Measurements from ENCODE around the gene GMDS. TPM values are rescaled to one million over a fixed set of nuclear protein-coding genes. Genes with fewer than 3 reads are reported as not detected.
A peak's percentile ranks its signal among the peaks of the same experiment; 100 is the strongest.

The GMDS gene
- total RNA-seq, 5 donors from 2014 or later (not counting 1 experiment from before 2014, with no cell fraction given) = 12.9 to 21.5 (median 14.6) TPM

DNA sequence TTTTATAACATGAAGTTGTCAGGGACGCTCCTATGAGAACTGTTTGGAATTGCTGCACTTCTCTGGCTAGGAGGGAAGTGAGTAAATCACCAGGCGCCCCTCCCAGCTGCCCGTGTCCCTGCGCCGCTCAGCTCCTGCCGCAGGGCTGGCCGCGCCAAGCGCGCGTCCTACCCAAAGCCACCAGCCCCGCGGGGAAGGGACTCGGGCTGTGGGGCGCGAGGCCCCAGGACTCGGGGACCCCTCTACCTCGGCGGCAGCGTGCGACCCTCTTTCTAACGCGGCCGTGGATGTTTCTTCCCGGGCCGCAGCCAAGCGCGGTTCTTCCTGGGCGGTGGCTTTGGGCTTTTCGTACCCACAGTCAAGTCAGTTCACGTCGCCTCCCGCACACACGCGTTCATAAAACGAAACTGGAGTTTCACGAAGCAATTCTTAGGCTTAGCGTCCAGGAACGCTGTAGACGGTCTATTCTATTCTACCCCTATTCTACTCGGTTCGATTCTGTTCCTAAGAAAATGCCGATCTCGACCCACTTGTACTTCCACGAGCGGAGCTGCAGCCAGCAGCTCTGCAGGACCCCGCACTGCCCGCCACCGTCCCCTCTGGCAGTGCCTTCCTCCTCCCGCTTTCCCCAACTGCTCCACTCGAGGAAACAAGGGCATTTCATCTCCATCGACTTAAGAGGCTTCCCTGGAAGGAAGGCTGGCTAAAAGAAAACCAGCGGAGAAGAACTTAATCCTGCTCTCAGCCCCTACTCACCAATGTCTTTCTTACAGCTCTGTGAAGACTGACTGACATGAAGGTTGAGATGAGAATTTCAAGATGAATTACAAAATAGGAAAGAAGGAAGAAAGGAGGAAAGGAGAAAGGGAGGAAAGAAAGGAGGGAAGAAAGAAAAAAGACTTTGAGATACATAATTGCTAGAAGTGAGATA, 620.3 kb downstream of the GMDS start:
- H3K27me3 Mint-ChIP-seq = peaks cover 64 to 70% of the 10 kb centered on the region in 2 donors
- no peaks in the 10 kb centered on the region for H3K36me3 ChIP-seq (ENCODE audit: control insufficient read depth in 2 of 2, extremely low read depth in 1 of 2, insufficient read depth in 1 of 2, low read length in 1 of 2)
- 4% methylated on average over 50 of the region's 53 CpGs for WGBS (ENCODE audit: insufficient coverage)
- DNase-seq = peak in 1 of 35 experiments; percentile 22
- POLR2A ChIA-PET = no interaction called here
- peaks cover 17 to 20% (median 17%) of the 10 kb centered on the region in 3 donors for H3K4me1 Mint-ChIP-seq
- ATAC-seq (replicated peaks in 1 of 4) = peak in 2 of 4 experiments; percentile 26 to 30
- H3K9me3 ChIP-seq = no peaks in the 10 kb centered on the region
- no peaks in the 10 kb centered on the region for H3K9me3 Mint-ChIP-seq
- H3K27me3 ChIP-seq (replicated peaks in 1 of 2; ENCODE audit: control insufficient read depth in 2 of 2, extremely low read depth in 1 of 2, insufficient read depth in 2 of 2, low read length in 1 of 2) = peaks cover 14 to 55% of the 10 kb centered on the region in 2 experiments
- CTCF ChIA-PET = interaction anchor here in 1 of 2 donors (0.6 kb wide), 1 partner anchor 1006 kb away, joined by 8 read pairs; no protein-coding TSS in a partner anchor
- H3K4me3 ChIP-seq (ENCODE audit: control insufficient read depth in 1 of 2, extremely low read depth in 1 of 2, low read length in 1 of 2) = peak overlapping the region; percentile 26 to 83
- peaks cover 26% of the 10 kb centered on the region for H3K36me3 Mint-ChIP-seq
- peaks cover 10 to 22% of the 10 kb centered on the region in 2 experiments for H3K4me1 ChIP-seq (ENCODE audit: control insufficient read depth in 1 of 2, extremely low read depth in 1 of 2, insufficient read depth in 2 of 2, low read length in 2 of 2)
- no peak overlapping the region for H3K27ac ChIP-seq (ENCODE audit: low read length)
- H3K27ac Mint-ChIP-seq = peak overlapping the region in 1 of 2 donors; percentile 24
- H3K4me3 Mint-ChIP-seq = peak overlapping the region; percentile 69 to 83 (median 75)

DNA sequence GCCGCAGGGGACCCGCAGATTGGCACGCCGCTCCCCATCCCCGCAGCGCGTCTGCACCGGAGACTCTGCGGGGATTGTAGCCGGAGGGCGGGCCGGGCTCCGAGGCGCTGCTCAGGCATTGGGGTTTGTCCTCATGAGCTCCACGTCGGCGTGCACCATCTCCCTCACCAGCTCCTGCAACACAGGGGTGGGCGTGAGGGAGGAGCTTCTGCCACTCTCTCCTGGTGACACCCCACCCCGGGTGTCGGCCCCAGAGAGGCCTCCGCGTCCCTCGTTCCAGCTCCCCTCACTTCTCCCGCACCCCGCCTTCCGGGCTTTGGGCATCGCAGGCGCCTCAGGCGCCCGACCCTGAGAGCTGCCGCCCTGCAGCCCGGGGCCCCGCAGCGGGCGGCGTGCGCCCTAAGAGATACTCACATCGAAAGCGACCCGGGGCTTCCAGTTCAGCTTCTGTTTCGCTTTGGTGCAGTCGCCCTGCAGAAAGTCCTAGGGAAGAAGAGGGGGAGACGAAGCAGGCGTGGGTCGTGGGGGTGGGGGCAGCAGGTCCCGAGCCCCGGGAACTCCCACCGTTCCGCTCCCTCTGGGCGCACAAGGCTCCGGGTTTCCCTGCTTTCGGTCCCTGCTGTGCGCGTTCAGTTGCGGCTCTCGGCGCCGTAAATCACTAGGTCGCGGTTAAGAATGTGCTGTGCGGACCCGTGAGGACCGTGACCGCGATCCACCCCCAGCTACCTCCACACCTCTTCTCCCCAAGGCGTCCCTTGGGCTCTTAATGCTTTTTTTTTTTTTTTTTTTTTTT, 621.2 kb downstream of the GMDS start:
- peaks cover 17 to 20% (median 17%) of the 10 kb centered on the region in 3 donors for H3K4me1 Mint-ChIP-seq
- H3K9me3 Mint-ChIP-seq = no peaks in the 10 kb centered on the region
- H3K27me3 Mint-ChIP-seq = peaks cover 63 to 72% of the 10 kb centered on the region in 2 donors
- ChIA-PET CTCF (interaction anchor here in 1 of 2 donors (0.6 kb wide), 1 partner anchor 1006 kb away, joined by 8 read pairs; no protein-coding TSS in a partner anchor), POLR2A (no interaction called here)
- peaks cover 14 to 56% of the 10 kb centered on the region in 2 experiments for H3K27me3 ChIP-seq (replicated peaks in 1 of 2; ENCODE audit: control insufficient read depth in 2 of 2, extremely low read depth in 1 of 2, insufficient read depth in 2 of 2, low read length in 1 of 2)
- no peaks in the 10 kb centered on the region for H3K36me3 ChIP-seq (ENCODE audit: control insufficient read depth in 2 of 2, extremely low read depth in 1 of 2, insufficient read depth in 1 of 2, low read length in 1 of 2)
- H3K36me3 Mint-ChIP-seq = peaks cover 25% of the 10 kb centered on the region
- DNase-seq (no peak), ATAC-seq (replicated peaks in 1 of 4) (no peak)
- H3K4me3 Mint-ChIP-seq = peak overlapping the region in 1 of 3 donors; percentile 83
- H3K27ac Mint-ChIP-seq = no peak overlapping the region
- peak overlapping the region in 1 of 2 donors; percentile 83 for H3K4me3 ChIP-seq (ENCODE audit: control insufficient read depth in 1 of 2, extremely low read depth in 1 of 2, low read length in 1 of 2)
- H3K9me3 ChIP-seq = no peaks in the 10 kb centered on the region
- WGBS (ENCODE audit: insufficient coverage) = 50% methylated on average over 41 of the region's 66 CpGs
- H3K27ac ChIP-seq (ENCODE audit: low read length) = no peak overlapping the region
- H3K4me1 ChIP-seq (ENCODE audit: control insufficient read depth in 1 of 2, extremely low read depth in 1 of 2, insufficient read depth in 2 of 2, low read length in 2 of 2) = peaks cover 10 to 28% of the 10 kb centered on the region in 2 experiments

DNA sequence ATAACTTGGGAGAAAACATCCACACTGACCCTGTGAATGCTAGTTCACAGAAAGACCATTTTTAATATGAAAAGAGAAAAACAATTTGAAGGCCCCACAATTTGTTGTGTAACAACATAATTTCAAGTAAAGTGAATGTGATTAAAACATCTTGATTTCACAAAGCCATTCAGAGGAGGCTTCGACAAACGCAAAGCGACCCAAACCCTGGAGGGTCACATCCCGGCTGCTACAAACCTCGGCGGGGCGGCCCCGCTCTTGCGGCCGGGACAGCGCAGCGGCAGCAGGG, 621.7 kb downstream of the GMDS start:
- H3K4me3 ChIP-seq (ENCODE audit: control insufficient read depth in 1 of 2, extremely low read depth in 1 of 2, low read length in 1 of 2) = no peak overlapping the region
- ChIA-PET POLR2A (no interaction called here), CTCF (no interaction called here)
- ATAC-seq (replicated peaks in 1 of 4) (no peak), DNase-seq (no peak)
- WGBS (ENCODE audit: insufficient coverage) = 97% methylated on average over 12 of the region's 12 CpGs
- H3K27me3 ChIP-seq (replicated peaks in 1 of 2; ENCODE audit: control insufficient read depth in 2 of 2, extremely low read depth in 1 of 2, insufficient read depth in 2 of 2, low read length in 1 of 2) = peaks cover 14 to 60% of the 10 kb centered on the region in 2 experiments
- H3K9me3 ChIP-seq = no peaks in the 10 kb centered on the region
- Mint-ChIP-seq H3K4me1 (peaks cover 17 to 20% (median 17%) of the 10 kb centered on the region in 3 donors), H3K27ac (no peak overlapping the region), H3K36me3 (peaks cover 22% of the 10 kb centered on the region), H3K9me3 (no peaks in the 10 kb centered on the region), H3K4me3 (peak overlapping the region in 1 of 3 donors; percentile 47), H3K27me3 (peaks cover 58 to 70% of the 10 kb centered on the region in 2 donors)
- peaks cover 10 to 28% of the 10 kb centered on the region in 2 experiments for H3K4me1 ChIP-seq (ENCODE audit: control insufficient read depth in 1 of 2, extremely low read depth in 1 of 2, insufficient read depth in 2 of 2, low read length in 2 of 2)
- no peaks in the 10 kb centered on the region for H3K36me3 ChIP-seq (ENCODE audit: control insufficient read depth in 2 of 2, extremely low read depth in 1 of 2, insufficient read depth in 1 of 2, low read length in 1 of 2)
- H3K27ac ChIP-seq (ENCODE audit: low read length) = no peak overlapping the region

DNA sequence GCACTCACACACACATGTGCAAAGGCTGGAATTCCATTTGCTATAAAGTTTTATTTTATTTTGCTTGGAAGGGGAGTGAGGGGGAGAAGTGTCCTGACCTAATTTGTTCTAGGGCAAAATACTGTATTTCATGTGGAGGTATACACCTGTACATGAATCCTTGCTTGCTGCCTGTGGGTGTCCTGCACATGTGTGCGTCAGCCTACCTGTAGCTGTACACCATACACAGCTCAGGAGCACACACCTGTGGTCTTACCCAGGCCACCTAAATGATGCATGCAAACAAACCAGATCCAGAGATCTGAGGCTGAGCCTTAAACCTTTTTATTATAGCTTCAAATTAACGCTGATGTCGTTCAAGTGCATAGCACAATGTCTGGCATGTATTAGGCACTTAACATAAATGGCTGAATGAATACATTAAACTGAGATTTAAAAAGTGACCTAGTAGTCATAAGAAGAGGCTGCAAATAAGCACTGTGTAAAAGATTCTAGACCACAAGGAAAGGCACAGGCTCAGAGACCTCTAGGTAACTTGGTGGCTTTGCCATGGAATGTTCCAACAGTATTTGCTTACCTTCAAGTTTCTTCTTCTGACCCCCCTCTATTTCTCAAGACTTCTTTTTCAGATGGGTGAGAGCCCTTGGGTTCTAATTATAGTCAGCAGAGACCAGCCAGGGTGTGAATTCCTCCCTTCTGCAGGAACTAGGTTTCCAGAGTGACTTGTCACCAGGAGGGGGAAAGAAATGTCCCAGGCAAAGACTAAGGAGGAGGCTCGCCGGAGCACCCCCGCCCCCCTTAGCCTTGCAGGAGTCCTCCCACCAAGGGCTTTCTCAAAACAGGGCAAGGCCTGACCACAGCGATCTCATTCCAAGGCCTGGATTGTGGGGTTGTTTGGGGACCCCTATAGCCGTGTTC, 622.3 kb downstream of the GMDS start:
- Histone ChIP-seq H3K4me3 (ENCODE audit: control insufficient read depth in 1 of 2, extremely low read depth in 1 of 2, low read length in 1 of 2) (no peak overlapping the region), H3K27me3 (replicated peaks in 1 of 2; ENCODE audit: control insufficient read depth in 2 of 2, extremely low read depth in 1 of 2, insufficient read depth in 2 of 2, low read length in 1 of 2) (peaks cover 14 to 66% of the 10 kb centered on the region in 2 experiments), H3K4me1 (ENCODE audit: control insufficient read depth in 1 of 2, extremely low read depth in 1 of 2, insufficient read depth in 2 of 2, low read length in 2 of 2) (peaks cover 10 to 28% of the 10 kb centered on the region in 2 experiments), H3K9me3 (no peaks in the 10 kb centered on the region), H3K27ac (ENCODE audit: low read length) (no peak overlapping the region), H3K36me3 (ENCODE audit: control insufficient read depth in 2 of 2, extremely low read depth in 1 of 2, insufficient read depth in 1 of 2, low read length in 1 of 2) (no peaks in the 10 kb centered on the region)
- 100% methylated on average over 1 of the region's 8 CpGs for WGBS (ENCODE audit: insufficient coverage)
- no peak overlapping the region for H3K27ac Mint-ChIP-seq
- H3K9me3 Mint-ChIP-seq = no peaks in the 10 kb centered on the region
- ATAC-seq (replicated peaks in 1 of 4) (no peak), DNase-seq (no peak)
- H3K36me3 Mint-ChIP-seq = peaks cover 22% of the 10 kb centered on the region
- ChIA-PET POLR2A (no interaction called here), CTCF (interaction anchor here in 1 of 2 donors (0.5 kb wide), 1 partner anchor 1140 kb away, joined by 4 read pairs; no protein-coding TSS in a partner anchor)
- H3K4me3 Mint-ChIP-seq = peak overlapping the region in 1 of 3 donors; percentile 47
- peaks cover 58 to 71% of the 10 kb centered on the region in 2 donors for H3K27me3 Mint-ChIP-seq
- H3K4me1 Mint-ChIP-seq = peaks cover 17 to 20% (median 20%) of the 10 kb centered on the region in 3 donors

DNA sequence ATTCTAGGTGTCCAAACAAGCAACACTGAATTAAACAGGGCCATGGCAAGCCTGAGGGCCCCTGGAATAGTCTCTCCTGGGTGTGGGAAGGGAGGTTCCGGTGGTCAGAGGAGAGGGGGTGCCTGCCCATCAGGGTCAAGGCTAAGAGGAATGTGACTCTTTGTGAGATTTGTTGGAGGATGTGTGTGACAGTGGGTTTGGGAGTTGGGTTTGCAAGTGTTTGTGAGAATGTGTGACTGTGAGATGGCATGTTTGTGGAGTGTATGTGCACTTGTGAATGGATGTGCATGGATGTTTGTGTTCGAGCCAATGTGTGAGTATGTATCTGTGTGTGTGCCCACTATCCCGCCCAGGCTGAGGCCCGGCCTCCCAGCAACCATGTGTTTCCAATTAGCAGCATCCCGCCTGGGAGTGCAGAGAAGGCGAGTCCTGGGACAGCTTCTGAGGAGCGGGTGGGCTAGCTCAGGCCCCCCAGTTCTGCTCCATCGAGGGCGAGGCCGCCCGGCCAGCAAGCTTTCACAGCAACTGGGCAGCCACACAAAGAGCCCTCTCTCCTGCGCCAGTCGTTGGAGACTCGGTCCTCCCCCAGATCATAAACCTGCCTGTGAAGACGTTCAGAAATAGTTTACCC, 623.1 kb downstream of the GMDS start:
- Histone ChIP-seq H3K4me1 (ENCODE audit: control insufficient read depth in 1 of 2, extremely low read depth in 1 of 2, insufficient read depth in 2 of 2, low read length in 2 of 2) (peaks cover 10 to 28% of the 10 kb centered on the region in 2 experiments), H3K27ac (ENCODE audit: low read length) (no peak overlapping the region), H3K4me3 (ENCODE audit: control insufficient read depth in 1 of 2, extremely low read depth in 1 of 2, low read length in 1 of 2) (no peak overlapping the region), H3K9me3 (no peaks in the 10 kb centered on the region), H3K36me3 (ENCODE audit: control insufficient read depth in 2 of 2, extremely low read depth in 1 of 2, insufficient read depth in 1 of 2, low read length in 1 of 2) (no peaks in the 10 kb centered on the region), H3K27me3 (replicated peaks in 1 of 2; ENCODE audit: control insufficient read depth in 2 of 2, extremely low read depth in 1 of 2, insufficient read depth in 2 of 2, low read length in 1 of 2) (peaks cover 14 to 72% of the 10 kb centered on the region in 2 experiments)
- H3K27ac Mint-ChIP-seq = no peak overlapping the region
- POLR2A ChIA-PET = no interaction called here
- H3K9me3 Mint-ChIP-seq = no peaks in the 10 kb centered on the region
- CTCF ChIA-PET = no interaction called here
- H3K27me3 Mint-ChIP-seq = peaks cover 58 to 72% of the 10 kb centered on the region in 2 donors
- peaks cover 17 to 21% (median 20%) of the 10 kb centered on the region in 3 donors for H3K4me1 Mint-ChIP-seq
- peaks cover 22% of the 10 kb centered on the region for H3K36me3 Mint-ChIP-seq
- 90% methylated on average over 12 of the region's 15 CpGs for WGBS (ENCODE audit: insufficient coverage)
- ATAC-seq (replicated peaks in 1 of 4) = no peak
- DNase-seq = no peak
- H3K4me3 Mint-ChIP-seq = no peak overlapping the region

Data from T-cell (primary cell).